ENCODE results near the gene MIEN1.
A peak's percentile ranks its signal among the peaks of the same experiment; 100 is the strongest.
"Not testable (repeated sequence)": the region's sequence is repeated elsewhere in the genome, so short reads cannot be mapped to it uniquely, and the experiment has no call there.

The MIEN1 gene

DNA sequence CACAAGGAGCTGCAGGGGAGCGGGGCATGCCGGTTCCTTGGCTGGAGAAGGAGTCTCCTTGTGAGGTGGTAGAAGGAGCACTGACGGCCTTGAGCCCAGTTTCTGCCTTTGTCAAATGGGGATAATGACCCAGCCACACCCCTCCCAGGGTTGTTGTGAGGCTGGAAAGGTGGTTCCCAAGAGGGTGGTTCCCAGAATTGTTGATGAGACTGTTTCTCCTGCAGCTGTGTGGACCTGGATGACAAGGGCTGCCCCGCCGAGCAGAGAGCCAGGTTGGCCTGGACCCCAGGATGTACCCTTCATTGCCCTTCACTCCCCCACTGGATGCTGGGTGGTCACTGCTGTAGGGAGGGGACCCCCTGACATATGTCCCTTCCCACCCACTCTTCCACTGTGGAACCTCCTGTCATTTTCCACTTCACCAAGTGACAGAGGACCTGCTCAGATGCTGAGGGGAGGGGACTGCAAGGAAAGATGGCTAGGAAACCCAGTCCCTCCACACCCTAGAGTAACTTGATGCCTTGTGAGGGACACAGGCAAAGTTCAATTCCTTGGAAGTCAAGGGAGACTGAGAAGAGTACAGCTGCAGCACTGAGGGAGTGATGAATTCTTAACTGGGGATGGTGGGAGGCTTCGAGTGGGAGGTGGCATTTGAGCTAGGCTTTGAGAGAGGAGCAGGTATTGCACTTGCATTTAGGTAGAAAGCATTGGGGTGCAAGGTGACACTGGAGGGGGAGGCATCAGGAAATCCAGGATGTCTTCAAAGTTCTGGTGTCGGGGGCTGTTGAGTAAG is 10.6 kb downstream of the MIEN1 start:
- no peak for FAIRE-seq
- DNase-seq (ENCODE audit: insufficient read length, low spot score), result no peak

DNA sequence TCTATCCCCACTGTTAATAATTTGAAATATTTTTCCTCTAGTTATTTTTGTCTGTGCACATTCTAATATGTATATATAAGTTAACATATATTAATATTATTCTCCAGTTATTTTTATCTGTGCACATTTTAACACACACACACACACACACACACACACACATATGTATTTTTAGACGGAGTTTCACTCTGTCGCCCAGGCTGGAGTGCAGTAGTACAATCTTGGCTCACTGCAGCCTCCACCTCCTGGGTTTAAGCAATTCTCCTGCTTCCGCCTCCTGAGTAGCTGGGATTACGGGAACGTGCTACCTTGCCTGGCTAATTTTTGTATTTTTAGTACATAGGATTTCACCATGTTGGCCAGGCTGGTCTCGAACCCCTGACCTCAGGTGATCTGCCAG is 12.7 kb downstream of the MIEN1 start:
- FAIRE-seq (no peak), DNase-seq (ENCODE audit: insufficient read length, low spot score) (no peak)

DNA sequence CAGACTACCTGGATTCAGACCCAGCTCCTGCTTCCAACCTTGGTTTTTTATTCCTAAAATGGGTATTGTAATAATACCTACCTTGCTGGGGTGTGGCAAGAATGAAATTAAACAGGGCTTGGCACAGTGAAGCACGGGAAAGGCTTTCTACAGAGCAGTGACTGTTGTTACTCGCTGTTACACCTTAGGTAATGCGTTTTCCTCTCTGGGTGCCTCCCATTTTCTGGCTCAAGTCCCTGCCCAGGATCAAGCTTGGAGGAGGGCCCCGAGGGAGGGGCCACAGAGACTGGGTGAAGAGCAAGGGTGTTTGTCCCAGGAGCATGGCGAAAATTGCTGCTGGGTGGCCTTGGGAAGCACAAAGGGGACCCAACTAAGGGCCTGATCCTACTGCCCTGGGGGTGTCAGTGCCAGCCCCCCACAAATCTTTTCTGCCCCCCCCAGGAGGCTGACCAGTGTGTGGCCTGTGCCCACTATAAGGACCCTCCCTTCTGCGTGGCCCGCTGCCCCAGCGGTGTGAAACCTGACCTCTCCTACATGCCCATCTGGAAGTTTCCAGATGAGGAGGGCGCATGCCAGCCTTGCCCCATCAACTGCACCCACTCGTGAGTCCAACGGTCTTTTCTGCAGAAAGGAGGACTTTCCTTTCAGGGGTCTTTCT is 13.3 kb downstream of the MIEN1 start:
- FAIRE-seq (no peak), DNase-seq (ENCODE audit: insufficient read length, low spot score) (no peak)

DNA sequence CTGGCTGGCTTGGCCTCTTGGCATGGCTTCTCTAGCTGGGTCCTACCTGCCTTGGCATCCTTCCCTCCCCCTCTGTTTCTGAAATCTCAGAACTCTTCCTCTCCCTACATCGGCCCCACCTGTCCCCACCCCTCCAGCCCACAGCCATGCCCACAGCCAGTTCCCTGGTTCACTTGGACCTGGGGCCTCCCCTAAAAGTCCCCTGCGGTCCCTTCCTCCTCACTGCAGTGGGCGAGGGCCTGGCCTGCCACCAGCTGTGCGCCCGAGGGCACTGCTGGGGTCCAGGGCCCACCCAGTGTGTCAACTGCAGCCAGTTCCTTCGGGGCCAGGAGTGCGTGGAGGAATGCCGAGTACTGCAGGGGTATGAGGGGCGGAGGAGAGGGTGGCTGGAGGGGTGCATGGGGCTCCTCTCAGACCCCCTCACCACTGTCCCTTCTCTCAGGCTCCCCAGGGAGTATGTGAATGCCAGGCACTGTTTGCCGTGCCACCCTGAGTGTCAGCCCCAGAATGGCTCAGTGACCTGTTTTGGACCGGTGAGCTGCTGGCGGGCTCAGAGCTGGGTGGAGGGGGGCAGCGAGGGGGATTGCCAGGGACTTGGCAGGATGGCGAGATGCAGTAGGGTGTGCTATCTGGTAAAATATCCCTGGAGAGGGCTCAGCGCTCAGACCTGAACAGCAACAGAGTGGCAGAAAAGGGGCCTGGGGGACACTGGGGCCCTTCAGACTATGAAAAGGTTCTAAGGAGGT is 14.1 kb downstream of the MIEN1 start:
- DNase-seq (ENCODE audit: insufficient read length, low spot score) (no peak), FAIRE-seq (no peak)

DNA sequence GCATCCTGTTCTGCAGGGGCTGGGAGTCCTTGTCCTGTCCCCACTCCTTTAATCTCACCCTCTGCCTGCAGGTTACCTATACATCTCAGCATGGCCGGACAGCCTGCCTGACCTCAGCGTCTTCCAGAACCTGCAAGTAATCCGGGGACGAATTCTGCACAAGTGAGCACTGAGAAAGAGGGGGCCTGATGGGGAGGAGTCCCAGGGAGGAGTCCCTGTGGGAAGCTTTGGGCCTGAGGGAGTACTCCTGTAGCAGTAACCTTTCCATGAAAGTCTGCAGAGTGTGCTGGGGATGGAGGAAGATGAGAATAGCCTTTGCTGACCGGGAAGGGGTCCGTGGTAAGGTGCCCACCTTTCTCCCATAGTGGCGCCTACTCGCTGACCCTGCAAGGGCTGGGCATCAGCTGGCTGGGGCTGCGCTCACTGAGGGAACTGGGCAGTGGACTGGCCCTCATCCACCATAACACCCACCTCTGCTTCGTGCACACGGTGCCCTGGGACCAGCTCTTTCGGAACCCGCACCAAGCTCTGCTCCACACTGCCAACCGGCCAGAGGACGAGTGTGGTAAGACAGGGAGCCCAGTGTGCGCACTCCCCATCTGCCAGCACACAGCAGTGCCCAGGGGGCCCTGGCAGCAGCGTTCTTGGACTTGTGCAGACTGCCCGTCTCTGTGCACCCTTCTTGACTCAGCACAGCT is 14.8 kb downstream of the MIEN1 start:
- FAIRE-seq (no peak), DNase-seq (ENCODE audit: insufficient read length, low spot score) (no peak)

DNA sequence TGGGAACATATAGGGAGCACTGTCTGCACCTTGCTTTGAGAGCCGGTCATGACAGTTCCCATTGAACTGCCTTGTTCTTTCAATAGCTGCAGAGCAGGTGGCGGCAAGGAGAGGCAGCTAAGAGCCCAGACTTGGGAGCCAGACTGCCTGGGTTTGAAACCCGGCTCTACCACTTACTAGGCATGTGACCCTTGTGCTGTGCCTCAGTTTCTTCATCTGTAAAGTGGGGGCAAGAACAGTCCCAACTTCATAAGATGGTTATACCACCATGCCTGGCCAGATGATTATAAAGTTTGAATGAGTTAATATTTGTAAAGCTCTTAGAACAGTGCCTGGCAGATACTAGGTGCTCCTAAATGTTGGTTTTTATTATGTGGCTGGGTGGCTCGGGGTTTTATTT is 16.1 kb downstream of the MIEN1 start:
- no peak for FAIRE-seq
- no peak for DNase-seq (ENCODE audit: insufficient read length, low spot score)

DNA sequence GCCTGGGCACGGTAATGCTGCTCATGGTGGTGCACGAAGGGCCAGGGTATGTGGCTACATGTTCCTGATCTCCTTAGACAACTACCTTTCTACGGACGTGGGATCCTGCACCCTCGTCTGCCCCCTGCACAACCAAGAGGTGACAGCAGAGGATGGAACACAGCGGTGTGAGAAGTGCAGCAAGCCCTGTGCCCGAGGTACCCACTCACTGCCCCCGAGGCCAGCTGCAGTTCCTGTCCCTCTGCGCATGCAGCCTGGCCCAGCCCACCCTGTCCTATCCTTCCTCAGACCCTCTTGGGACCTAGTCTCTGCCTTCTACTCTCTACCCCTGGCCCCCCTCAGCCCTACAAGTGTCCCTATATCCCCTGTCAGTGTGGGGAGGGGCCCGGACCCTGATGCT is 18.5 kb downstream of the MIEN1 start:
- FAIRE-seq, result no peak

DNA sequence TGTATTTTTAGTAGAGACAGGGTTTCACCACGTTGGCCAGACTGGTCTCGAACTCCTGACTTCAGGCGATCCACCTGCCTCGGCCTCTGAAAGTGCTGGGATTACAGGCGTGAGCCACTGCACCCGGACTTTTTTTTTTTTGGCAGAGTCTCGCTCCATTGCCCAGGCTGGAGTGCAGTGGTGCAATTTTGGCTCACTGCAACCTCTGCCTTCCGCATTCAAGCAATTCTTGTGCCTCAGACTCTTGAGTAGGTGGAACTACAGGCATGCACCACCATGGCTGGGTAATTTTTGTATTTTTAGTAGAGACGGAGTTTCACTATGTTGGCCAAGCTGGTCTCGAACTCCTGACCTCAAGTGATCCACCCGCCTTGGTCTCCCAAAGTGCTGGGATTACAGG is 19.3 kb downstream of the MIEN1 start:
- DNase-seq (ENCODE audit: insufficient read length, low spot score); FAIRE-seq: not testable (repeated sequence)

More for the DNA sequence above, 18.5 kb downstream of the MIEN1 start:
- no peak for DNase-seq (ENCODE audit: insufficient read length, low spot score)

DNA sequence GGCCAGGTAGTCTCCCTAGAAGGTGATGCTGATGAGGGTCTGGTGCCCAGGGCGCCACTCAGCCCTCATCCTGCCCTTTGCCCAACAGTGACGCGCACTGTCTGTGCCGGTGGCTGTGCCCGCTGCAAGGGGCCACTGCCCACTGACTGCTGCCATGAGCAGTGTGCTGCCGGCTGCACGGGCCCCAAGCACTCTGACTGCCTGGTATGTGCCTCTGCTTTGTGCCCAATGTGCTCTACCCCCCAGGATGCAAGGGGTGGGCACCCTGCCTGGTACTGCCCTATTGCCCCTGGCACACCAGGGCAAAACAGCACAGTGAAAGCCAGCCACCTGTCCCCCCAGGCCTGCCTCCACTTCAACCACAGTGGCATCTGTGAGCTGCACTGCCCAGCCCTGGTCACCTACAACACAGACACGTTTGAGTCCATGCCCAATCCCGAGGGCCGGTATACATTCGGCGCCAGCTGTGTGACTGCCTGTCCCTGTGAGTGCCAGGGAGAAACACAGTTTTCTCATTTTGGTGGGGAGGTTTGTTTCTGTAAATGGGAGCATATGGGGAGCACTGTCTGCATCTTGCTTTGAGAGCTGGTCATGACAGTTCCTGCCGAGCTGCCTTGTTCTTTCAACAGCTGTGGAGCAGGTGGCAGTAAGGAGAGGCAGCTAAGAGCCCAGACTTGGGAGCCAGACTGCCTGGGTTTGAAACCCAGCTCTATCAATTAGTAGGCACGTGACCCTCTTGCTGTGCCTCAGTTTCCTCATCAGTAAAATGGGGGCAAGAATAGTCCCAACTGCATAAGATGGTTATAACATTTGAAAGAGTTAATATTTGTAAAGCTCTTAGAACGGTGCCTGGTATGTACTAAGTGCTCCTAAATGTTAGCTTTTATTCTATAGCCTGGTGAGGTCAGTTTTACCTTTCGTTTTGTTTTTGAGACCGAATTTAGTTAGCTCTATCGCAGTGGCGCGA is 20.1 kb downstream of the MIEN1 start:
- FAIRE-seq (no peak), DNase-seq (ENCODE audit: insufficient read length, low spot score) (no peak)

DNA sequence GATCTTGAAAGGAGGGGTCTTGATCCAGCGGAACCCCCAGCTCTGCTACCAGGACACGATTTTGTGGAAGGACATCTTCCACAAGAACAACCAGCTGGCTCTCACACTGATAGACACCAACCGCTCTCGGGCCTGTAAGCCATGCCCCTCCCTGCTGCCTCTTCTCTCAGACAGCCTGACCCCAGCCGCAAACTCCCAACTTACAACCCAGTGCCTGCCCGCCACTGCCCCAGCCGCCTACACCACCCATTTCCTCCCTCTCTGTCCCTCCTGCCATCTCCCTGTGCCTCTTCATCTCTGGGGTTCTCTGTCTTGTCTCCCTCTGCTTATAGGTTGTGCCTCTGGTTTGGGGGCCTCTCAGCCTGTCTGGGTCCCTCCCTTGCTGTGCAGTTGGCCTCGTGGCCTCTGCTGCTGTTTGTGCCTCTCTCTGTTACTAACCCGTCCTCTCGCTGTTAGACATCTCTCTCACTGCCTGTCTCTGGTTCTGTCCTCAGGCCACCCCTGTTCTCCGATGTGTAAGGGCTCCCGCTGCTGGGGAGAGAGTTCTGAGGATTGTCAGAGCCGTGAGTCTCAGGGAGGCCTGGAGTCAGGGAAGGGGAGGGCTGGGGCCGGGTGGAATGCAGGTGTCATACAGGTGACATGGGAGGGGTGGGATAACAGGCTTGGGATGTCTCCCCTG is 20.9 kb downstream of the MIEN1 start:
- FAIRE-seq (no peak), DNase-seq (ENCODE audit: insufficient read length, low spot score) (no peak)

DNA sequence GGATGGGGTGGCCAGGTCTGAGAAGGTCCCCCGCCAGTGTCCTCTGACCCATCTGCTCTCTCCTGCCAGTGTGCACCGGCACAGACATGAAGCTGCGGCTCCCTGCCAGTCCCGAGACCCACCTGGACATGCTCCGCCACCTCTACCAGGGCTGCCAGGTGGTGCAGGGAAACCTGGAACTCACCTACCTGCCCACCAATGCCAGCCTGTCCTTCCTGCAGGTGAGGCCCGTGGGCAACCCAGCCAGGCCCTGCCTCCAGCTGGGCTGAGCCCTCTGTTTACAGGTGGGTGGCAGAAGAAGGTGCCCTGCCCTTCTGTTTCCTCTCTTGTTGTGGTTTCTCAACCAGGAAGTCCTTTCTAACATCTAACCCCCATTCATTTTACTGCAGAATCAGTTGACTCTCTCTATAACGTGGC is 23.4 kb downstream of the MIEN1 start:
- FAIRE-seq (no peak), DNase-seq (ENCODE audit: insufficient read length, low spot score) (no peak)

DNA sequence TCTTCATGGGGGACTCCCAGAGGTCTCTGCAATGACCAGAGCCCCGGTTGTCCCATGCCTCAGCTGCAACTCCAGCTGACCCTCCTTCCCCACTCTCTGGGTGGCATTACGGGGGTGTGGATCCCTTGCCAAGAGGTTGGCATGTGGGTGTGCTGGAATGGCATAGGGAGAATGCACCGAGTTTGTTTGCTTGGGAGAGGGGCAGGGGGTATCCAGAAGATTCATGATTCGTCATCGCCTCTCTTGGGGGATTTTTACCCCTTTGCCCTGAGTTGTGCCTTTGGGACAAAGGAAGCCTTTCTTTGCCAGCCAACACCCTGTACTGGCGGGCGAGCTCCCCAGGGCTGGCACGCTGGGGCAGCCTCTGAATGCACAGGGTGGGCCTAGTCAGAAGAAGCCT is 23.9 kb downstream of the MIEN1 start:
- FAIRE-seq, result no peak
- no peak for DNase-seq (ENCODE audit: insufficient read length, low spot score)

DNA sequence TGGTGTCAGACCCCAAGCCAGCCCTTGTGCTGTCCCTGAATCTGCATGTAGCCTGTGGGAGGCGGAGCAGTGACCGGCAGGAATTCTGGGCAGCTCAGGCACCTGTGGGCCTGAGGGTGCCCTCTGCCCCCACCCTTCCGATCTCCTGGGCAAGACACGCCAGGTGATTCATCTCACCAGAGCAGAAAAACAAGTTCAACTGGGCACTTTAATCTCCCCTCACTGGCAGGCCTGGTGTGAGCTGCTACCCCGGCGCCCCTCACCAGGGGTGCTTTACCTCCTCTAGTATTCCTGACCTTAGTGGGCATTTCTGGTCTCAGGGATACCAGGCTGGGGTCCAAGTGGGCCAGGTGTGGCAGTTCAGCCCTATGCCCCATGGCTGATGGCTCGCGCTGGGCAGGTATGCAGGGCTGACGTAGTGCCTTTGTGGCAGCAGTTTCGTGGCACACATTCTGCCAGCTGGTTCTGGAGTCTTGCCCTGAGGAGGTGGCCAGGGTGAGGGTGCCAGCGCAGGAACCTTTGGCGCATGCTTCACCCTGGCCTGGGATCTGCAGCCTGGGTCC is 24.5 kb downstream of the MIEN1 start:
- FAIRE-seq (peak; percentile 46), DNase-seq (ENCODE audit: insufficient read length, low spot score) (no peak)

DNA sequence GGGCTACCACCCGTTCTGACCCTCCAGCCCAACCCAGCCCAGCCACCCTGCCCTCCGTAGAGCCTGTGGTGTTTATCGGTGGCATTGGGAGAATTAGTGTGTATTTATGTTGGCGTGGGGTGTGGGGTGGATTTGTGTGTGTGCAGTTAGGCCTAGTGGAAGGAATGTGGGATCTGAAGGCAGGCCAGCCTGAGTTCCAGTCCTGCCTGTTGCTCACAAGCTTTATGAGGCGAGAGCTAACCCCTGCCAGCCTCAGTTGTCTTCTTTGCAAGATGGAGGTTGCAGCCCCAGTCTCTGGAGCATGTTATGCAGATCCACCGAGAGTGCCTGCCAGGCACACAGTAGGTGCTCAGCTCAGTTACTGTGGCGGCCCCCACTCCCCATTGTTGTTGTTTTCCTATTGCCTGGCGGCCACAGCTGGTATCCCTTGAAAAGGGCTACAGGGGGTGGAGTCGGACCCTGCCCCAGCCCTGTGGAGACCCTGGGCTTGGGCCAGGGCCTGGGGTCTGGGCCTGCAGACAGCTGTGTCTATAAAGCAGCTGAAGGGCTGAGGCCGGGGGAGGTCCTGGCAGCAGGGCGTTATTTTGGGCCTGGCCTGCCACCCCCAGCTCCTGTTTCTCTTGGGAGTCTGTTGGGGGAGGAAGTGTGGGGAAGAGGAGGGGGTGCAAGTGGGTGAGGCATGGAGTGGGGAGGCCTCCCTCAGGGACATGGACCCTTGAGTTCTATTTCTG is 25.3 kb downstream of the MIEN1 start:
- no peak for DNase-seq (ENCODE audit: insufficient read length, low spot score)
- no peak for FAIRE-seq

DNA sequence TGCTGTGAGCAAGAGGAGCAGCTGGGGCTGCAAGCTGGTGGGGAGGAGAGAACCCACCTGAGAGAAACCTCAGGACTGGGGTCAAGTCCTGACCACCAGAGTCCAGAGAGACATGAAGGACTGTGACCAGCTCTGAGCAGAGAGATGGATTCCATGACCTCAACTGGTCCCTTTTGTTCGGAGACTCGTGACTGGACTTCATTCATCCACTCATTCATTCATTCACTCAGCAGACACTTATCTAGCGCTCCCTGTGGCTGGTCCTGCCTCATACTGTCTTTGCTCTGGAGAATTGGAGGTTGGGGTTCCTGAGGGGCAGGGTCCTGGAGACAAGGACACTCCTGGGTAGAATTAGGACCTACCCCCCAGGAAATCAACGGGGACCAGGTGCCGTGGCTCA is 26.4 kb downstream of the MIEN1 start:
- DNase-seq (ENCODE audit: insufficient read length, low spot score) (no peak), FAIRE-seq (no peak)

DNA sequence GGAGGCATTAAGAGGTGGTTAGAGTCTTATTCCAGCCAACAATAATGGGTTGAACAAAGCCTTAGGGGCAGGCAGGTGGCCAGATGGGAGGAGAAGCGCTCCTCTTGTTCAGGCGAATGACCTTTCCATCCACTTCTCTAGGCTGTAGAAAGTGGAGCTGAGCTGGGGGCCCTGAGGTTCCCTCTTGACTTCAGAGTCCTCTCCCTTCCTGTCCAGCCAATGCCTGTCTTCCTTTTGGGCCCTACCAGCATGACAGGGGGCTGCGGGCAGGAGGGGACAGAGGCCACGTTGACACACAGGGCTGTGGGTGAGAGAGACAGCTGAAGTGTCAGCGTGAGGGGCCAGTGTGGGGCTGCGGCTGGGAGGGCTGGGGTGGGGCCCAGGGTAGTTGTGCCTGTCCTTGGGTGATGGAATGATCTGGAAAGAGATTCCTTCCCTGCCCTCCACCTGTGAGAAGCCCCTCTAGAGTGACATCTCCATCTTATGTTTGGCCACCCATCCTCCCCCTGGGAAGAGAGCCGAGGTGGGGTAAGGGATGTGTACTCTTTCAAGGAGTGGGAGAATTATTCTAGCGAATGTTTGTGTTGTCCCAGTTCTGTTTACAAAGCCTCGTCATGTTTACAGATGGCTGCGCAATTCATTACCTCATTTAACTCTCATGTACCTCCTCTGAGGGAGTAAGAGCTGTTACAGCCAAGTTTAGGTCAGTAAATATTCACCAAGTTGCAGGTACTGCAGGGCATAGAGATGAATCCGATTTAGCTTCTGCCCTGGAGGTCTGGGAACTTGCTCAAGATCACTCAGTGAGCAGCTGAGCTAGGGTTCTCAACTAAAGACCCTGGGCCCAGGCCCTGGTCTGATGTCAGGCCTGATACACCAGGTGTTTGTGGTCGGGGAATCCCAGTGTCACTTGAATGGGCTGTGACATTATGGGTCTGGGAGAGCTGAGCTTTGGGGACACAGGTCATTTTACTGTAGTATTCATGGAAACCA is 27.1 kb downstream of the MIEN1 start:
- no peak for DNase-seq (ENCODE audit: insufficient read length, low spot score)
- no peak for FAIRE-seq

DNA sequence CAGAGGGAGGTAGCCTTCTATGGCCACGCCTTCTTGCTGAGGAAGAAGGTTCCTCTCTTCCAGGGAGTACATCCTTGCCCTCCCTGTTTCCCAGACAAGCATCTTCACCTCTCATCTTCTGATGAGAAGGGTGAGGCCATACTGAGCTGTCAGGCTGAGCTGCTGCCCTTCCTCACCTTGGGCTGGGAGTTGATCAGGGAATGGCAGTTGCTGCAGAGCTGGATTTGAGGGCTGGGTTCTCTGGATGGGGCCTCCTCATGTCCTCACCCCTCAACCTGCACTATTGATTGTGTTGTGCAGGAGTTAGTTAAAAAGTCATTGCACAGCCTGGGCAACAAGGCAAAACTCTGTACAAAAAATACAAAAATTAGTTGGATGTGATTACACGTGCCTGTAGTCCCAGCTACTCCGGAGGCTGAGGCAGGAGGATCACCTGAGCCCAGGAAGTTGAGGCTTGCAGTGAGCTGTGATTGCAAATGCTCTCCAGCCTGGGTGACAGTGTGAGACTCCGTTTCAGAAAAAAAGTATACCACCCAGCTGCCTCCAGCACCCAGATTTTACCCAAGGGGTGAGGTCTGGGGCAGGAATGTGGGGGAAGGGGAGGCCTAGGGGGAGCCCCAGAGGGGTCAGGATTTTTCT is 28.4 kb downstream of the MIEN1 start:
- no peak for DNase-seq (ENCODE audit: insufficient read length, low spot score)
- peak; percentile 67 for FAIRE-seq

Data from HTR-8/SVneo (cell line).